ENCODE measurements around the gene GPR26. TPM values are rescaled to one million over a fixed set of nuclear protein-coding genes. Genes with fewer than 3 reads are reported as not detected.
A peak's percentile ranks its signal among the peaks of the same experiment; 100 is the strongest.

The GPR26 gene, protein sequence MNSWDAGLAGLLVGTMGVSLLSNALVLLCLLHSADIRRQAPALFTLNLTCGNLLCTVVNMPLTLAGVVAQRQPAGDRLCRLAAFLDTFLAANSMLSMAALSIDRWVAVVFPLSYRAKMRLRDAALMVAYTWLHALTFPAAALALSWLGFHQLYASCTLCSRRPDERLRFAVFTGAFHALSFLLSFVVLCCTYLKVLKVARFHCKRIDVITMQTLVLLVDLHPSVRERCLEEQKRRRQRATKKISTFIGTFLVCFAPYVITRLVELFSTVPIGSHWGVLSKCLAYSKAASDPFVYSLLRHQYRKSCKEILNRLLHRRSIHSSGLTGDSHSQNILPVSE
- not detected for total RNA-seq

DNA sequence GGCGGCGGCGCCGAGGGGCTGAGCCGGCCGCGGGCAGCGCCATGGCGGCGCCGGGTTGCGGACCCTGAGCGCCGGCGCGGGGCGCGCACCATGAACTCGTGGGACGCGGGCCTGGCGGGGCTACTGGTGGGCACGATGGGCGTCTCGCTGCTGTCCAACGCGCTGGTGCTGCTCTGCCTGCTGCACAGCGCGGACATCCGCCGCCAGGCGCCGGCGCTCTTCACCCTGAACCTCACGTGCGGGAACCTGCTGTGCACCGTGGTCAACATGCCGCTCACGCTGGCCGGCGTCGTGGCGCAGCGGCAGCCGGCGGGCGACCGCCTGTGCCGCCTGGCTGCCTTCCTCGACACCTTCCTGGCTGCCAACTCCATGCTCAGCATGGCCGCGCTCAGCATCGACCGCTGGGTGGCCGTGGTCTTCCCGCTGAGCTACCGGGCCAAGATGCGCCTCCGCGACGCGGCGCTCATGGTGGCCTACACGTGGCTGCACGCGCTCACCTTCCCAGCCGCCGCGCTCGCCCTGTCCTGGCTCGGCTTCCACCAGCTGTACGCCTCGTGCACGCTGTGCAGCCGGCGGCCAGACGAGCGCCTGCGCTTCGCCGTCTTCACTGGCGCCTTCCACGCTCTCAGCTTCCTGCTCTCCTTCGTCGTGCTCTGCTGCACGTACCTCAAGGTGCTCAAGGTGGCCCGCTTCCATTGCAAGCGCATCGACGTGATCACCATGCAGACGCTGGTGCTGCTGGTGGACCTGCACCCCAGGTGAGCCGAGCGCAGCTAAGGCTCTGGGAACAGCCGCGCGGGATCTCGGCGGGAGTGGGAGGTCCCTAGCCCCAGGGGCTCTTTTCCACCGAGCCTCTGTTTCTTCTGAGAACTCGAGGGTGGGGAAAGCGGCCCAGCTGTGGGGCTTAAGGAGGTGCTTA is at the start of gene GPR26:
TSS of gene GPR26 (plus strand) at position 38 of the 919 bp plus-strand sequence. CDS start at position 91, 53 bp downstream.
- DNase-seq (ENCODE audit: low spot score) (no peak), ATAC-seq (no peak)

DNA sequence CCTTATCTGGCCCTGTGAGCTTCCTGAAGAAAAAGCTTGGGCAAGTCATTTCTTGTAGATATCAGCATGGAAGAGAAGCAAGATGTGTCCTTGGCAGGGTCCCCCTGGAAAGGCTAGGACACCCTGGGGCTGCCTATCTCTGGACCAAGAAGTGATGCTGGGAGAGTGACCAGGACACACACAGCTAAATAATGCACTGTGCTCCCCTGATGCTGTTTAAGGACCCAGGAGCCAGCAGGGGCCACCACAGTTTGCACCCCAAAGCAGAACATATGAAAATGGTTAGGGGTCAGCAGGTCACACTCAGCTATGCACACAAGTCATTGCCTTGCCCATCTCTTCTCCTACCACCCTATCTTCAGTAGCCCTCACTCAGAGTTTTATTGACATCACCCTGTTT is 47.9 kb upstream of the GPR26 start:
- ATAC-seq, result no peak
- DNase-seq (ENCODE audit: low spot score), result no peak

DNA sequence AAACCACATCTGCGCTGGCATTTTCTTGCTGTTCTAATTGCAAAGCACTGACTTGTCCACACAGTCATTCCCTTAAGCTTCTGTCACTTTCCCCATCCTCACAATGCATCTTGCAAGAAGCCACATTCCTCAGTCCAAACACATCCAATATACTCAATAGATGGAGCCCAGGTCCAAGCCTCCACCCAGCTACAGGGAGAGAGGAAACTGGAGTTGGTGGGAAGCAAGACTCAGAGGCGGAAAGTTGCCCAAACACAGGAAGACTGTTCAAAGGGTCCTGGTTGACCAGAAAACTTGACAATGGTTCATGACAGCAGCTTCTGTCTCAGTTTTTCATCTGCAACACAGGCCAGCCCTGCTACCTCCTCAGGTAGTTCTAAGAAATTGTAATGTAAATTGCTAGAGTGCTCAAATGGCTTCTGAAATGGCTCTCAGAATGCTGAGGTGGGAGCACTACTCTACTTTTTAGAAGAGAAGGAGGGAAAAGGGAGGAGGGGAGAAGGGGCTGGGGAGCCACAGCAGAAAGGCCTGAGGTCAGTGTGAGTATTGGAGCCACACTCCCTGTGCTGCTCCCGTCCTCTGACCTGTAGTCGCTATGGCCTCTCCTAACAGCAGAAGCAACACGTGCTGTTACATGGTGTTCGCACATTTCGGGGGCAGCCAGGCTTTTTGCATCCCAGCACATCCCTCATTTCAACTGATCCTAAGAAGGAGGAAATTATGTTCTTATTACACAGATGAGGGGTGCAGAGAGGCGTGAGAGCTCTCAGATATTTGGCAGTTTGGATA is 46.9 kb upstream of the GPR26 start:
- ATAC-seq, result no peak
- no peak for DNase-seq (ENCODE audit: low spot score)

DNA sequence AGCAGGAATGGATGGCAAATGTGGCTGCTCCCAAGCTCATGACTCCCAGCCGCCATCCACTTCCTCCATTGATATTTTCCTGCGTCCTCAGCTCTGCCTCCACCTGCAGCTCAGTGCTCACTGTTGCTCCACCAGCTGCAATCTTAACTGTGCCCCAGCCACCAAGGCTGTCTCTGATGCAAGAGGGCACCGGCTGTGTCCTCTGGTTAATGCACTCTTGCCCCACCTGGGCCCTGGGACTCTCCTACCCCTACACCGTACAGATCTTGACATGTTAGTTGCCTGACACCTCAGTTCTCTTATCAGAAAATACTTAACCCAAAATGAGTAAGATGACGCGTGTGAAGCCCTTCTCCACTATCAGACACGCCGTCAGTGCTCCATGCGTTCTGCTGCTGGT is 45.5 kb upstream of the GPR26 start:
- no peak for DNase-seq (ENCODE audit: low spot score)
- ATAC-seq, result no peak

DNA sequence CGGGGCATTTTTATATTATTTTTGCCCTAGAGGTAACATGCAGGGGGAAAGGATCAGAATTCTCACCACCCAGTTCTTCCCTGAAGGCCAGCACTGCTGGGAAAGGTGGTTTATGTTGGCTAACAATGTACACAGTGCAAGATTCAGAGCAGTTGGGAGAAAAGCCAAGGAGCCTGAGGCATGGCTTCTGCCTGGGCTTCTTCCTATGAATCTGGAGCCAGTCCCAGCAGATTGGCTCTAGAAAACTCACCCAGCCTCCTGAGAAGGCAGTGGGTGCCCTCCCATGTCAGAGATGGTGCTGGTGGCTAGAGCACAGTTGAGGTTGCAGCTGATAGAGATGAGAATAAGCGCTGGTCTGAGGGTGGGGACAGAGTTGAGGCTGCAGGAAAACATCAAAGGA is 44.7 kb upstream of the GPR26 start:
- no peak for ATAC-seq

DNA sequence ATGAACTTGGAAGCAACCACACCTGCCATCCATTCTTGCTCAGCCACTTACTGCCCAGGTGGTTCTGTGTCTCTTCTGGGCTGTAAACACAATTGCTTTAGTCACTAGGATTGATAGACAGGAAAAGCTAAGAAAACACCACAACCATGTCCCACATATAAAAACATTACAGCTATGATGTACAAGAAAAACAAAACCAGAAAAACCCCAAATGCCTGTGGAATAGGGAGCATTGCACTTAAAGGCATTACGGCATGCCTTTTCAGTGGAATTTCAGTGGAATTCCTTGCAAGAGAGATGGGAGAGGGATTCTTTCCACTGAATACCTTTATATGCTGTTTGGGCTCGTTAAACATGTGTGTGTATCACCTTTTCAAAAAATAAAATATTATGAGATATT is 44.2 kb upstream of the GPR26 start:
- DNase-seq (ENCODE audit: low spot score) (no peak), ATAC-seq (no peak)

More for the DNA sequence above, 44.7 kb upstream of the GPR26 start:
- DNase-seq (ENCODE audit: low spot score), result no peak

DNA sequence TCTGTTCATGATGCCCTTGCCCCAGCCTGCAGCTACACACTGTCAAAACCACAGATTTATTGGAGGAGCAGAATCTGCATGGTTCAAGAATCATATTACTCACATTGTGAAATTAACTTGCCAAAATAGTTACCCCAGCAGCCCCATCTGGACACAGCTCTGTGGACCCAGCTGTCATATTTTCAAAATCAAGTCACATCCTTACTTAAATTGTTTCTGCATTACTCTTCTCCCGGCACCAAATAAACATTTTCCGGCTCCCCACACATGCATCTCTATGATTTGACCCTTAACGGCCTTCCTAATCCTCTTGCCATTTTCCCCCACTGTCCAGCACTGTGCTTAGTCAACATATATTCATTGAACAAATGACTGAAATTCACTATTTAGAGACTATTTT is 43.8 kb upstream of the GPR26 start:
- ATAC-seq (no peak), DNase-seq (ENCODE audit: low spot score) (no peak)

DNA sequence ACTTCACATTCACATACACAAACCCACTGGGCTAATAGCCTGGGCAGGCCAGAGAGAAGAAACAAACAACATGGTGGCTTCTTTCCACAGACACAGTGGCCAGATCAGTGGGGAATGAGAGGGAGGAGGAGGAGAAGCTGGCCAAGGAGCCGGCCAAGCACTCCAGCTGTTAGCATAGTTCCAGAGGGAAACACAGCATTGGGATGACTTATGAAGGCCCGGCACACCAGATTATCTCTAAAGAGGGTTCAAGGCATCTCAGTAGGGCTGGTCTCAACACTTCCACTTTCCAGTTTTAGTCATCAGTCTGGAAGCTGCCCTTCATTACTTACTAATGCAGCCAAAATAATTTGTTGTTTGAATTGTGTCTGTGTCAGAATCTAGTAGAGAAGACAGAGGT is 42.1 kb upstream of the GPR26 start:
- DNase-seq (ENCODE audit: low spot score), result no peak
- ATAC-seq, result no peak

DNA sequence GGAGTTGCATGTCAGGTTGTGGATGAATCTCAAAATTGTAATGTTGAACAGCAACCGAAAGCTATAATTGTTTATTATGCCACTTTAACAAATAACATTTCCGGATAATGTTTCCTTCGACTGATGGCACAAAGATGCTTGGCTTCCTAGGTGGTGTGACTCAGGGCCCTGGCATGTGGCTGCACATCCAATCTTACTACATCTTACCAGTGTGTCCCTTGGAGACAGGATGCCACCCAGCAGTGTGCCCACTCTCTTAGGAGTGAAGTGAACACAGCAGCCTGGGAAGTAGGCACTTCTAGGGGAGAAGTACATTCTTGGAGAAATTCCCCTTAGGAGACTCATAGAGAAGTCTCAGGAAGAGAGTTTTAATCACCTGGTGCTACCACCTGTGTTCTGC is 33.0 kb upstream of the GPR26 start:
- ATAC-seq, result no peak
- DNase-seq (ENCODE audit: low spot score), result no peak

DNA sequence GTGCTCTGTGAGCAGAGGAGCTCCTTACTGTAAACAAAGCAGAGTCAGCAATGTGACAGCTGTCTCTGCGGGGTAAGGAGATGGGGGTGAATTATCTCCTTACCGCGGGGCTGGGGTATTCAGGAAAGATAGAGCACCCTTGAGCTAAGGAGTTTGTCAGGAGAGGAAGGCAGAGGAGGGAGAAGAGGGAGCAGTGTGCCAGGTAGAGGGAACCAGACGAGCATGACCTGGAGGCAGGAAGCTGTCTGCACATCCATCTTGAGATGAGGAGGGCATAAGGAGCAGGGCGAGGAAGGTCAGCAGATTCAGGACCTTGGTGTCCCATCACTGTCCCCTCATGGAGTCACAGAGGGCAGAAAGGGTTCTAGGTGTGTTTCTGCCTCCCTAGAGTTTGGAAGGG is 32.5 kb upstream of the GPR26 start:
- ATAC-seq (no peak), DNase-seq (ENCODE audit: low spot score) (no peak)

DNA sequence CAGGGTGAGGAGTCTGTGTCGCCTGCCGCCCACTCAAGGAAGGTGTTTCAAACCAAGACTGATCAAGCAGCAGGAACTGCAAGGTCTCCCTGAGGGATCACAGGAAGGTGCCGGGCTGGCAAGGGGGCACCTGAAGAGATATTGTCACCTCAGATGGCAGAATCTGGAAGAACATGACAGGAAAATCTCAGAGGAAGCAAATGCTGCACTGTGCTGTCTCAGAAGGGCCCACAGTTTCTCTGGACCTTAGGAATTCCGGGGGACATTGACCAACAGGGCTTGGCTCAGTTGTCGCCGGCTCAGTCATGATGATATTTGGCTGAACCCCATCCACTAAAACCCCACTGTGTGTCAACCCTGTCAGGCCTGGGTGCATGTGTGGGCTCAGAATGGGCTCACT is 31.9 kb upstream of the GPR26 start:
- no peak for DNase-seq (ENCODE audit: low spot score)
- ATAC-seq, result no peak

DNA sequence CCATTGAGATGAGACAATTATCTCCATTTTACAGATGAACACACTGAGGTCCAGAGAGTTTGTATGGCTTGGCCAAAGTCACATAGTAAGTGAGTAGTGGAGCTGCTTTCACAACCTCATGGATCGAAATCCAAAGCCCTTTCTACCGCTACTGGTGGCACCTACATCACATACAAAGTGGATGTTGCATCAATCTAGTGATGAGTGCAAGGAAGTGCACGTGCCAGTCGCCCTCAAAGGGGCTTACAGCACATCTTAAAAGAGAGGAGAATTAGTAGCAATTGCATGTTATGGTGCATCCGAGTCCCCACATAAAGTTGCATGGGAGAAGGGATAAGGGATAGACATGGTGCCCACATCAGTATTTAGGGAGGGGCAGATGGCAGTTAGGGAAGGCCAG is 31.0 kb upstream of the GPR26 start:
- DNase-seq (ENCODE audit: low spot score) (no peak), ATAC-seq (no peak)

DNA sequence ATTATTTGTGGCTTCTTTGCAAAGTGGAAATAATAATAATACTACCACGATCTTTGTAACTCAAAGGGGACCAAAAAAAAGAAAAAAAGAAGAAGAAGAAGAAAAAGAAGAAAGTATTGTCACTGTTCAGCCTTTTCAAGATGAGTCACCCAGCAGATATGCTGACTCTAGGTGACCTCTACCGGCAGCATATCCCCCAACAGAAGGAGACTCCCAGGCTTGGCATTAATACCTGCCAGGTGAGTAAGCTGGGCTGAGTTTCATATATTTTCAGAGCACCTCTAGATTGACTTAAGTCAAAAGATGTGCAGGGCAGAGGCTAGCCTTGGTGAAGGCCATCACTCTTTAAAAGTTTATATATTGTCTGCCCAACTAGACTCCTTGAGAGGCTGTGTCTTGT is 30.4 kb upstream of the GPR26 start:
- no peak for DNase-seq (ENCODE audit: low spot score)
- no peak for ATAC-seq

DNA sequence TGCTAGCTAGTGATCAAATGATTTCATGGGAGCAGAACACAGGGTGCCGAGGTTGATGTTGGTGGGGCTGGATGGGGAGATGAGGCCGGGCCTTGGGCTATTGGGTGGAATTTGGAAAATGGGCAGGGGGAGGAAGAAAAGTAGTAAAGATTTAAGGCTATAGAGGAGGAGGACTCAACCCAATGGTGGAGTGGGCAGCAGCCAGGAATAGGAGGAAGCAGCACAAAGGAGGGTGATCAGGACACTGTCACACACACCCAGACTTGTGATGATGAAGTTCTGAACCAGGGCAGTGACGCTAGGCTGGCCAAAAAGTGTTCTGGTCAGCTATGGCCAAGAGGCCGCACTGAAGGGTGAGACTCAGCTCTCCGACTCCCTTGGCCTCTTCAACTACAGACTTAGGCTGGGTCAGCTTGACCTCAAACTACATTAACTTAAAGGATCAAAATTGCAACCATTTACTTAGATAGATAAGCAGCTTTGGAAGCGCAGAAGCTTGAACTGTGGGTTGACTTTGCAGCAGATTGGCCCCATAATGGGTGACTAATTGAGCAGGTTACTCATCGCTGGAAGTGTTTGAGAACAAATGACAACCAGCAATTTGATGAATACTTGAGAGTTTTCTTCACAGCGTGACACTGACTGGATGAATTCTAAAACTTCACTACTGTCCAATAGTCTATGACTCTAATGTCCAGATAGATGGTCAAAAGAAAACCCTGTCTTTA is 29.4 kb upstream of the GPR26 start:
- DNase-seq (ENCODE audit: low spot score) (no peak), ATAC-seq (no peak)

DNA sequence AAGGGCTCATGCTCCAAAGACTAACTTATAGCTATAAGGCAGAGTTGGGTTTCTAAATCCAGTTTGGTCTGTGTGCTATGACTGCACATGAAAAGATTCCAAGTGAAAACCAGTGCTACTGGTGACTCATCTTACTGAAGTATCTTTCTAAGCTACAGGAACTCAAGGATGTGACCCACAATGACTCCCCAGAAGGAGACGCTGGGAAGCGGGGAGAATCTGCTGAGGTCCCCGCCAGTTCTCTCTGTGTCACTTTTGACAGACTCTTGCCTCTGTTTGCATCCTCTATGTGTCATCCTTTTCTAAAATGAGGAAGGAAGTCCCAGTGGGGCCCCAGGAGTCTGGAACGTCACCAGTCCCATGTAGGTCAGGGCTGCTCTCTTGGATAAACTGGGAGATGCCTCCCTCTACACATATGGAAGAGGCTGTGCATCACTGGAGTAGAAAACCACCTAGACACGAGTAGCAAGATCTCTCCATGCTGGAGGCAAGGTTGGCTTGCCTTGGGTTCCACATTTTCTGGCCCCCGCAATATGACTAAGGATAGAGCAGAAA is 28.8 kb upstream of the GPR26 start:
- DNase-seq (ENCODE audit: low spot score), result peak; percentile 1
- no peak for ATAC-seq

DNA sequence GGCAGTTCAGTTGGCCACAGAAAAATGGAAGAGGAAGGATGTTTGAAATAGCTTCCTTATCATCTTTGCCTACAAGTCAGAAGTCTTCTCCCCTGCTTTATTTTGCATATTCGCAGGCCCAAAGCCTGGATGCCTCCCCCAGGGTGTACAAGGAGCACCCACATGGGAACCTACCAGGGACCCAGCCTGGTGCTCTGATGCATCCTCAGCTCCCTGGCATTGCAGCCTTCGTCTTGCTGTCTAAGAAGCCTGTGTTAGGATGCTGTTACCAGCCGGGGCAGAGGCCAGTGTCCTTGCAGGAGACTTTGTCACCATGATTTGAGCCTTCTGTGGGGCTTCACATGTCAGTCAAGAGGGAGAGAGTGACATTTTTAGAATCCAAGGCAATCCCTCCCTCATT is 27.0 kb upstream of the GPR26 start:
- ATAC-seq, result no peak
- no peak for DNase-seq (ENCODE audit: low spot score)

DNA sequence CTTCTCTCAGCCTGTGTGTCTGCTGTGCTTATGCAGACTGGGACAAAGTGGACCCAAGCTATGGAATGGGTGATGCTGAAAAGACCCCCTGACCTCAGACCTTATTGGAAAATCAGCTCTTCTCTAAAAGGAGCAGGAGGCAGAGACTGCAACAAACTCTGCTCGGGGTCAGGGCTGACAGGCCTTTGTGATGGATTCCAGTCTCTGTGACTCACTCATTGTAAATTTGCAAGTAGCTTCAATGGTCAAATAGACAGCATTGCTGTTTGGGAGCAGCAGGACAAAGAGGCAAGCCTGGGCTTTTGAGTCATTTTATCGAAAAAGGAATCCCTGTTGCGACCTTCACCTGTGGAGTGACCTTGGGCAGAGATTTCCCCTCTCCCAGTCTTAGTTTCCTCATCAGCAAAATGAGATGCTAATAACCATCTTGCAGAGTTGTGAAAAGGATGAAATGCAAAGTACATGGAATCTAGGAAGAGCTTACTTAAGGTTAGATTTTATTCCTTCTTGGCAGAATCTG is 26.1 kb upstream of the GPR26 start:
- ATAC-seq (no peak), DNase-seq (ENCODE audit: low spot score) (peak; percentile 6)

DNA sequence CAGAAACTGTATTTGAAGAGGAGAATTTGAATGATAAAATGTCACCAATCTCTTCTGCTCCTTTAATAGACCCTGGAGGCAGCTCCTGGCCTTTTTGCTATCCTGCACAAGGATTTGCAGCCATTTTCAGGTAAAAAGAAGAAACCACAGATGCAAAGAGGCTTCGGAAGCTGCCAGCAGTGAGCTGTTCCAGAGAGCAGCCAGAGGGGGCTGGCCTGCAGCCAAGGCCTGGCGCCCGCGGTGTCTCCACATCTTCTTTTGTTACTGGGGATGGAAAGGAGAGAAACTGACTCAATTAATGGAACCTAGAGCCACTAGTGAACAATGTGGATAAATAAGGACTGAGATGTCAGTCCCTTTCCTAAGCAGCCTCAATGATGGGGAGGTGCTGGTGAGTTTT is 23.9 kb upstream of the GPR26 start:
- ATAC-seq (peak; percentile 21), DNase-seq (ENCODE audit: low spot score) (peak; percentile 41)

DNA sequence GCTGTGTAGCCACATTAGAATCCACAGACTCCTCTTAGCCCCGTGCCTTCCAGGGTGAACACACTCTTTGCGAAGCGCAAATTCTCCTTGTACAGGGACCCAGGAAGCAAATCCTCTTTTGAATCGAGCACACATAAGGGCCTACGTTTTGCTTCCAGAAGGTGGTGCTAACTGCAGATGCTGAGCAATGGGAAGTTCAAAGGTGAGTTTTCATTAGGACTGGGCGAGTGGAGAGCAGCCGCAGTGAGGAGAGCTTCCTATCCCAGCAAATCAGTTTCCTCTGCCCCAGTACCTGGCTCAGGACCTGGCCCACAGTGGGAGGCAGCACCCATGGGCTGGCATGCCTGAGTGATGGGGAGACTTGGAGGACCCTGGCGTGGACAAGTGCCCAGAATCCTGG is 23.5 kb upstream of the GPR26 start:
- DNase-seq (ENCODE audit: low spot score) (peak; percentile 30), ATAC-seq (peak; percentile 76)

DNA sequence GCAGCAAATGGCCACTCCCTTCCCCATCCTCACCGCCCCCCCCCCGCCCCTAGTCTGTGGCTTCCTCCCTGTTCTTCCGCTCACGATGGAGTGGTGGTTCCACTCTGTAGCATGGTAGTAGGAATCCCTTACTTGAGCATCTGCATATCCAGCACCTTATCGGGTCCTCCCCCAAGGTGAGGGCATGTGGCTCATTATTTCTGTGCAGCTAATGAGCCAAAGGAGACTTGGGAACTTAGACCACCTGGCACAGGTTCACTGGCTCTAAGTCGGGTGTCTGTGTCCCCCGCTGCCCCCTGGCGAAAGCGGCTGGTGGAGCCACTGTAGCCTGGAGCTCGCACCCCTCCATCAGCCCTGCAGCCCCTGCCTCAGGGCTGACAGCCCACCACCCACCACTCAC is 22.8 kb upstream of the GPR26 start:
- peak; percentile 38 for DNase-seq (ENCODE audit: low spot score)
- no peak for ATAC-seq

Measured in left lobe of liver (tissue), 2 donors.